ENCODE results near the gene IGDCC3. TPM values are rescaled to one million over a fixed set of nuclear protein-coding genes. Genes with fewer than 3 reads are reported as not detected.

Gene IGDCC3
- total RNA-seq, 4 donors from 2014 or later, result not detected

DNA sequence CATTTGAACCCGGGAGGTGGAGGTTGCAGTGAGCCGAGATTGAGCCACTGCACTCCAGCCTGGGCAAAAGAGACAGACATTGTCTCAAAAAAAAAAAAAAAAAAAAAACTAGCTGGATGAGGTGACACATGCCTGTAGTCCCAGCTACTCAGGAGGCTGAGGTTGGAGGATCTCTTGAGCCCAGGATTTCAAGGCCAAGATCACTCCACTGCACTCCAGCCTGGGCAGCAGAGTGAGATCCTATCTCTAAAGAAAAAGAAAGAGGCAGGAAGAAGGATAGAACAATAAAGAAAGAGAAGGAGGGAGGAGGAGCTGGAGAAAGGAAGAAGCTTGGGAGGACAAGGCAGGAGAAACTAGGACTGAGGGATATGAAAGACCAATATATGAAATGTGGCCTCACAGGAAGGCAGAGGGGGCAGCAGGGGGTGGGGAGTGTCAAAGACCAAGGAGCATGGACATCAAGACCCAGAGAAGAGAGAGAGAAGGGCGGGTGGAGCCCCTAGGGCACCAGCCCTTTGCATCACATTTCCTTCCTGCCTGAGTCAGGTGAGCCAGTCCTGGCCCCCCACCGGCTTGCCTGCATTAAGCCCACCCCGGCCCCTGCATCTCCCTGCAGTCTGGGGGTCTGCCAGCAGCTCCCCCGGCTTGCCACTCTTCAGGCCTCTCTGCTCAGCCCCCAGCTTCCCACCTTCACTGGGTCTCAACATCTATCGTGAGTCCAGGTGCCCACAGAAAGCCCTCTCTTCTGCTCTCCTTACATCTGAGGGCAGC, 11.5 kb downstream of the IGDCC3 start:
- H3K27me3 ChIP-seq, result no peaks in the 10 kb centered on the region
- no peaks in the 10 kb centered on the region for H3K9me3 ChIP-seq
- no peaks in the 10 kb centered on the region for H3K36me3 ChIP-seq
- DNase-seq (ENCODE audit: low spot score in 2 of 2), result no peak
- TF ChIP-seq EP300 (IDR thresholded peaks at IDR 0.05), result no peak
- TF ChIP-seq, protein P1, sequence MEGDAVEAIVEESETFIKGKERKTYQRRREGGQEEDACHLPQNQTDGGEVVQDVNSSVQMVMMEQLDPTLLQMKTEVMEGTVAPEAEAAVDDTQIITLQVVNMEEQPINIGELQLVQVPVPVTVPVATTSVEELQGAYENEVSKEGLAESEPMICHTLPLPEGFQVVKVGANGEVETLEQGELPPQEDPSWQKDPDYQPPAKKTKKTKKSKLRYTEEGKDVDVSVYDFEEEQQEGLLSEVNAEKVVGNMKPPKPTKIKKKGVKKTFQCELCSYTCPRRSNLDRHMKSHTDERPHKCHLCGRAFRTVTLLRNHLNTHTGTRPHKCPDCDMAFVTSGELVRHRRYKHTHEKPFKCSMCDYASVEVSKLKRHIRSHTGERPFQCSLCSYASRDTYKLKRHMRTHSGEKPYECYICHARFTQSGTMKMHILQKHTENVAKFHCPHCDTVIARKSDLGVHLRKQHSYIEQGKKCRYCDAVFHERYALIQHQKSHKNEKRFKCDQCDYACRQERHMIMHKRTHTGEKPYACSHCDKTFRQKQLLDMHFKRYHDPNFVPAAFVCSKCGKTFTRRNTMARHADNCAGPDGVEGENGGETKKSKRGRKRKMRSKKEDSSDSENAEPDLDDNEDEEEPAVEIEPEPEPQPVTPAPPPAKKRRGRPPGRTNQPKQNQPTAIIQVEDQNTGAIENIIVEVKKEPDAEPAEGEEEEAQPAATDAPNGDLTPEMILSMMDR (IDR thresholded peaks at IDR 0.05), result no peak
- TF ChIP-seq POLR2A (IDR thresholded peaks at IDR 0.05), result no peak
- no peaks in the 10 kb centered on the region for H3K4me1 ChIP-seq
- H3K27ac ChIP-seq, result no peak overlapping the region
- no peak overlapping the region for H3K4me3 ChIP-seq
- 87 to 90% methylated on average over 7 of the region's 7 CpGs for WGBS, 2 donors

- H3K27ac ChIP-seq, result no peak overlapping the region
- TF ChIP-seq, protein P1 (IDR thresholded peaks at IDR 0.05), result no peak
- TF ChIP-seq POLR2A (IDR thresholded peaks at IDR 0.05) (no peak), EP300 (IDR thresholded peaks at IDR 0.05) (no peak)
- DNase-seq (ENCODE audit: low spot score in 2 of 2), result no peak
- no peaks in the 10 kb centered on the region for H3K4me1 ChIP-seq
- no peaks in the 10 kb centered on the region for H3K36me3 ChIP-seq
- H3K9me3 ChIP-seq, result no peaks in the 10 kb centered on the region
- WGBS, 2 donors, result 44 to 52% methylated on average over 2 of the region's 2 CpGs
- no peak overlapping the region for H3K4me3 ChIP-seq
- no peaks in the 10 kb centered on the region for H3K27me3 ChIP-seq
Measured at GRCh38 chr15:65365229-65365628, 12.6 kb downstream of the IGDCC3 start.

- no peaks in the 10 kb centered on the region for H3K36me3 ChIP-seq
- TF ChIP-seq EP300 (IDR thresholded peaks at IDR 0.05), result no peak
- TF ChIP-seq, protein P1 (IDR thresholded peaks at IDR 0.05), result no peak
- no peak for TF ChIP-seq POLR2A (IDR thresholded peaks at IDR 0.05)
- 86 to 88% methylated on average over 2 of the region's 2 CpGs for WGBS, 2 donors
- no peak overlapping the region for H3K4me3 ChIP-seq
- H3K4me1 ChIP-seq, result no peaks in the 10 kb centered on the region
- H3K27me3 ChIP-seq, result no peaks in the 10 kb centered on the region
- no peaks in the 10 kb centered on the region for H3K9me3 ChIP-seq
- no peak for DNase-seq (ENCODE audit: low spot score in 2 of 2)
- H3K27ac ChIP-seq, result no peak overlapping the region
Measured at GRCh38 chr15:65363766-65364165, 14.0 kb downstream of the IGDCC3 start.

GRCh38 chr15:65363306-65363705, 14.5 kb downstream of the IGDCC3 start:
- Histone ChIP-seq H3K4me3 (no peak overlapping the region), H3K36me3 (no peaks in the 10 kb centered on the region), H3K9me3 (no peaks in the 10 kb centered on the region), H3K27ac (no peak overlapping the region), H3K4me1 (no peaks in the 10 kb centered on the region), H3K27me3 (peaks cover 0 to 2% of the 10 kb centered on the region in 2 donors)
- TF ChIP-seq POLR2A (IDR thresholded peaks at IDR 0.05) (no peak), EP300 (IDR thresholded peaks at IDR 0.05) (no peak)
- TF ChIP-seq, protein P1 (IDR thresholded peaks at IDR 0.05), result no peak
- WGBS, 2 donors, result 89 to 93% methylated on average over 4 of the region's 7 CpGs
- DNase-seq (ENCODE audit: low spot score in 2 of 2), result no peak

- Histone ChIP-seq H3K4me1 (no peaks in the 10 kb centered on the region), H3K27ac (no peak overlapping the region), H3K36me3 (no peaks in the 10 kb centered on the region), H3K4me3 (no peak overlapping the region), H3K27me3 (peaks cover 0 to 10% of the 10 kb centered on the region in 2 donors), H3K9me3 (no peaks in the 10 kb centered on the region)
- WGBS, 2 donors, result 71 to 93% methylated on average over 7 to 8 of the region's 8 CpGs
- no peak for DNase-seq (ENCODE audit: low spot score in 2 of 2)
- TF ChIP-seq POLR2A (IDR thresholded peaks at IDR 0.05) (no peak), EP300 (IDR thresholded peaks at IDR 0.05) (no peak)
- TF ChIP-seq, protein P1 (IDR thresholded peaks at IDR 0.05), result no peak
Measured at GRCh38 chr15:65362491-65362890, 15.3 kb downstream of the IGDCC3 start.

Data from tibial nerve (tissue), 4 donors.